ENCODE results near the gene MARK3.
A peak's percentile ranks its signal among the peaks of the same experiment; 100 is the strongest.

Gene MARK3

DNA sequence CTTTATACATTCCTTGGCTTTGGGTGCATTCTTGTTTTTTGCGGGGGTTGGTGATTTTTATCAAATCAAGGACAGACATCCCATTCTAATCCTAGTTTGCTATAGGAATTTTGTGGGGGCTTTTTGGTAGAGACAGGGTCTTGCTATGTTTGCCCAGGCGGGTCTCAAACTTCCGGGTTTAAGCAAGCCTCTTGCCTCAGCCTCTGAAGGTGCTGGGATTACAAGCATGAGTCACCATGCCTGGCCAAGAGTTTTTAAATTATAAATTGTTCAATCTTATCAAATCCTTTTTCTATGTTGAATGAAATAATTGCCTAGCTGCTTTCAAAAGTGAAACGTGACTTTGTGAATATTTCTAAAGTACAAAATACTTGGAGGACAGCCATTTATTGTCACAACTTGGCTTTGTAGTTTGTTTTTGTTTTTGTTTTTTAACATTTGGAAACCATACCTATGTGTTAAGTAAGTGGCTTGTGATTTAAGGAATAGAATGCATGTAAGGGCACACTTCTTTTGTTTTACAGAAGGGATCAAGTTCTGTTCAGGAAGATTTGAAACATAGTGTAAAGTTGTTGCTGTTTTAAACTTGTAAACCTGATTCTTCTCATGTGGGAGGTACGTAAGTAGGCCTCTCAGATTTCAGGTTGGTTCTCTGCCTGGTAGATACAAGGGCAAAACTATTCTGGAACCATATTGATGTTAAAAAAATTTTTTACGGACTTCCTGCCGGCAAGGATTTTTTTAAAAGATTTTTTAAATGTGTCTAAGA lies 13.4 kb downstream of the MARK3 start:
- DNase-seq = no peak

- no peak for DNase-seq
These were observed 15.3 kb downstream of the MARK3 start for GRCh38 chr14:103400537-103400936.

GRCh38 chr14:103401223-103402214 lies 16.3 kb downstream of the MARK3 start:
- DNase-seq = no peak

DNA sequence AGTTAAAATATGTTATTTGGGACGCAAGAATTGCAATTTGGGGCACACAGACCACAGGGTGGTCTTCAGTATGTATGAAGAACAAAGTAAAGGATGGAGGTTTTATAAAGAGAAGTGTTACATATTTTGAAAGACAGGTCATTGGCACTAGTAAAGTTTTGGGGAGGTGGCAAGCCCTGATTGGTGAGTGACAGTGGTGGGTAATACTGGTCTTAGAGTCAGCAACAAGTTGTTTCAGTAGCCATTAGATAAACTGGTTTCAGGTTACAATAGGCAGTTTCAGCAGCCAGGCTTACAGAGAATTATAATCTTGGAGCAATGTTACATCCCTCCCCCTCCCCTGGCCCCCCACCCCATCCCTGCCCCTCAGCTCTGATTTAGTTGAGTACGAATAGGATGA lies 17.5 kb downstream of the MARK3 start:
- no peak for DNase-seq

DNA sequence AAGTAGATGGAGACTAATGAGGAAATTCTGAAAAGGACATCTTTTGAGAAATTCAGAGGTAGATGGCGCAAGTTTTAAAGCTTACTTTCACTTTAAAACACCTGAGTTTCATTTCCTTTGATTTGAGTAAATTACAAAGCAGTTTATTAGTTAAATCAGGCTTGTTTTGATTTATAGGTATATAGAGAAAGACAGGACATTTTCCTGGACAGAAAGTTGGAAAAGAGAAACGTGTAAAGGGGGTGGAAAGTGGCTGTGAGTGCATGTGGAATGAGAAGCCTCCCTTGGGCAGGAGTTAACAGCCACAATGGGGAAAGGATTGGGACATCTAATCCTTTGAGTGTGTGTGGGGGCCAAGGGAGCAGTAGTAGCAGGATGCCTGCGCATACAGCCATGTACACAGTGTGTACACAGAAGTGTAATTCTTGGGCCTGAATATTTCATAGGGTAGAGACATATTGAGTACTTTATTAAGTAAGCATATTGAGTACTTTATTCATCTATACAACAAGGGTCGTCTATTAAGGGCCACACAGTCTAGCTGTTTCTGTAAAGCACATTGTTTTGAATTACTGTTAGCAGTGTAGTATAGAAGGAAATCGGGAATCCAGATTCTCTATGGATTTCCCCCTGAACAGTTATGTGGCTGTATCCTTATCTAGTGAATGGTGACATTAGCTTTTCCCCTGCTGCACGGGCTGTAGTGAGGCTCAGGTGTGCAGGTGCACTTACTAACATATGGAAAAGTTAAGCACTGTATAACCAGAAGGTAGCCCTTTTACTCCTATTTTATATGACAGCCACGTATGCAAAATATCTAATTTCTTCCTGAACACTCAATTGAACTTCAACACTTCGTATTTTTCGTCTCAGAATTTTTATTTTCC lies 19.1 kb downstream of the MARK3 start:
- DNase-seq = no peak

DNA sequence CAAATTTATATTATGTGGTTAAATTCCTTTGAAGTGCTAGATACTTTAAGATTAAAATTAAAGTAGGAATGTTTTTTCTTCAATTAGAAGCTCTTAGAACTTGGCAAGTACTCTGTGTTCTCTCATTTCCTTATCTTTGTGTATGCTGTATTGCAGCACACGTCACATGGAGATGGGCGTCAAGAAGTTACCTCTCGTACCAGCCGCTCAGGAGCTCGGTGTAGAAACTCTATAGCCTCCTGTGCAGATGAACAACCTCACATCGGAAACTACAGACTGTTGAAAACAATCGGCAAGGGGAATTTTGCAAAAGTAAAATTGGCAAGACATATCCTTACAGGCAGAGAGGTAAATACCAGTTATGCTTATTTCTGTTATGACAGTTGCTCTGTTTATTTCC lies 19.7 kb downstream of the MARK3 start:
- no peak for DNase-seq

GRCh38 chr14:103408491-103409155 lies 23.4 kb downstream of the MARK3 start:
- DNase-seq = no peak

DNA sequence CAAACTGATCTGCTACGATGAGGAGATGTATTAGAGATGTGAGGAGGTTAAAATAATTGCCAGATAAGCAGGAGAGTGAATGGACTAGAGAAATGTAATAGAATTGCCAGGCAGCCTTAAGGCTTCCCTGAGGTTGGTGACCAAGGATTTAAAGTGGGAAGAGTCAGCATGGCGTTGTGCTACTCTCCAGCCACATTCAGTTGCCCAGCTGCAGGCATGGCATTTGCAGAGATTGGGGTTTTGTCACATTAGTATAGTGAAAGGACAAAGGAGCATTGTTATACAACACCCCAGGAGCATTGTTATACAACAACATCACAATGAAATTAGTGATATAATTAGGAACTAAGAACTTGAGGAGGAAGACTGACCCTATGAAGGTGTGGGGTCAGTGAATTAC lies 31.7 kb downstream of the MARK3 start:
- no peak for DNase-seq

DNA sequence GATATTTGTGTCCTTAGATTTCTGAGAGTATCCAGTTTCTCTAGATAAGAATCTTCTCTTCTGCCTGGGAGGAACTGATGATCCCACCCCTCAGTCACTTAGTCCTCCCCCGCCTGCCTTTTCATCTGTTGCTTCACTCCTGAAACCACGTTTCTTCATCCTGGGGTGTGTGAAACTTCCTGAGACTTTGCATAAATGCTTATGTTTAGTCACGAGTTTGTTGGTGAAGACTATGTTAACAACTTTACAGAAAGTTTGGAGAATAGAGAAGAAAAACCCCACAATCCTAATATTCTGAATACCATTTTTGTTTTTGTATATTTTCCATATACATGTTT lies 33.2 kb downstream of the MARK3 start:
- no peak for DNase-seq

- no peak for DNase-seq
These were observed 36.3 kb downstream of the MARK3 start for GRCh38 chr14:103421556-103421955.

- DNase-seq = no peak
These were observed 37.8 kb downstream of the MARK3 start for GRCh38 chr14:103423050-103423461.

GRCh38 chr14:103427485-103428443 lies 42.5 kb downstream of the MARK3 start:
- DNase-seq = peak; percentile 15

GRCh38 chr14:103428723-103429556 lies 43.7 kb downstream of the MARK3 start:
- no peak for DNase-seq

DNA sequence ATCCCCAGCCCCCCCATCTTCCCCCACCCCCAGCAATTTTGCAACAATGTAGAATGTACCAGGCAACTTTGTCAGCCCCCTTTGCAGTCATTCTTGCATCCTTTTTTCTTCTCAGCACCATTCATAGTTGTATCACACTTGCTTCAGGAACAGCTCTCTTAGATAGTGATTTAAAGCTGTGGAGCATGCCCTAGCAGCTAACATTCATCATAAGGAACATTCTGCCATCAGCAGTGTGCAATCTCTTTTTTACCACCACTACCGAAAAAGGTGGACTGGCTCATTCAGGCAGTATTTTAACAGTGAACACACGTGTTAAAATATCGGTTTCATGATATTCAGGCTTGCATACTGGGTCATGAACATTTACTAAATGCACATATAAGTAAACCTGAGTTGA lies 45.1 kb downstream of the MARK3 start:
- no peak for DNase-seq

GRCh38 chr14:103432627-103433026 lies 47.4 kb downstream of the MARK3 start:
- DNase-seq = no peak

DNA sequence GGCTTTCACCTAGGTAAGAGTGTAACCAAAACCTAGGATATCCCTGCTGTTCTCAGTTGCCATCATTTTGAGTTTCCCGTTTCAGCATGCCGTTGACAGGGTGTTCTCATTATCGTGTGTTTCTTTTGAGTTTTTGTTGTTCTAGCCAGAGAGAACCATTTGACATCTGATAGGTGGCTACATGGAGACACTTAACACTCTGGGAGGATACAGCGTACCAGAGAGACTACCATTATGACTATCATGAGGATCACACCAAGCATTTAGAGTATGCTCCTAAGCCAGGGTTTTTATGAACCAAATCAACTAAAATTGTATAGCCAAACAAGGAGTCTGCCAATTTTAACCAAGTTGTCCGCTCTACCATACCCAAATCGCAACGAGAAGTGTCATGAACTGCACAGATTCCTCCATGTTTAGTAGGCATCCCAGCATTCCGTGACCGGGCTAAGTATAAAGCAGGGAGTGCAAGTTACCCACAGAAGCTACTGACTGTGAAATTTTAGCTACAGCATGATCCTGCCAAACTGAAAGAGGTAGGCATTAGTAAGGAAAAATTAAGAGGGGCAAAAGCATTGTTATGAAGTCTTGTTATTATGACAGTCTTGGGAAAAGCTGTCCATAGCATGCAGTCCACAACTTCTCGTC lies 48.8 kb downstream of the MARK3 start:
- DNase-seq = no peak

DNA sequence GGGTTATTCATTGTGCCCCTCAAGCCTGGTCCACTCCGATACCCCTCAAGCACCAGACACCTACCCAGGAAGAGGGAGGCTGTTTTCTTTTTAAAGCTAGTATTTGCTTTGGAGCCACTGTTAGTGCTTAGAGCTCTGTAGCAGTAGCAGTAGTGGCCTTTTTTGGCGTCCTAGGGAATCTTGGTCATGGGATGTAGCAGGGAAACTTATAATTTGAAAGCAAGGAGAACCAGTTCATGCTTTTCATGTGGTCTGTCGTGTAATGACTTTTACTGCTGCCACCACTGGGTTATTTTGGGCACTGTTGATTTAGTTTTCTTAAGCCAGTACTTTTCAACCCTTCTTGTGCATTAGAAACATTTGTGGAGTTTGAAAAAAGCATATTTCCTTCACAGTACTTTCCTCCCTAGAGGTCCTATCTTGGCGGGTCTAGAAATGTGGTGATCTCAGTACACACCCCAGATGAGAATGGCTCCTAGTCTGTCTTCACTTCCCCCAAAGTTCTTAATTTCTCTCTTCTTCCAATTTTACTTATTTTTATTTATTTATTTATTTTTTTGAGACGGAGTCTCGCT lies 49.7 kb downstream of the MARK3 start:
- no peak for DNase-seq

GRCh38 chr14:103436533-103436932 lies 51.3 kb downstream of the MARK3 start:
- DNase-seq = no peak

- no peak for DNase-seq
These were observed 57.1 kb downstream of the MARK3 start for GRCh38 chr14:103442288-103442687.

Measured in T1000 (cell line).